ENCODE data around the gene D2HGDH. TPM values are rescaled to one million over a fixed set of nuclear protein-coding genes. Genes with fewer than 3 reads are reported as not detected.

The D2HGDH gene
- total and polyA plus RNA-seq, 2 experiments from 2014 or later, result 3.7 to 17.3 TPM

- H3K36me3 Mint-ChIP-seq (ENCODE audit: low read depth), result peaks cover 42% of the 10 kb centered on the region
- no peaks in the 10 kb centered on the region; the same call in 2 of the 3 replicates for H3K9me3 Mint-ChIP-seq
- Histone ChIP-seq H3K27ac (ENCODE audit: low read depth) (peak within 1 kb of the TSS; percentile 83), H4K20me1 (replicated peaks; ENCODE audit: insufficient read depth) (peaks cover 3% of the 10 kb centered on the region), H3K9me2 (ENCODE audit: insufficient read depth) (no peaks in the 10 kb centered on the region), H3K4me2 (peak within 1 kb of the TSS; percentile 92), H3K36me3 (ENCODE audit: insufficient read depth) (peaks cover 13% of the 10 kb centered on the region), H3K4me3 (peak within 1 kb of the TSS; percentile 92), H3F3A (replicated peaks; ENCODE audit: low read depth) (no peaks in the 10 kb centered on the region), H3K4me1 (ENCODE audit: insufficient read depth) (peaks cover 7% of the 10 kb centered on the region), H2AFZ (no peak within 1 kb of the TSS), H3K79me2 (replicated peaks; ENCODE audit: insufficient read depth) (peaks cover 28% of the 10 kb centered on the region), H3K27me3 (ENCODE audit: insufficient read depth) (no peaks in the 10 kb centered on the region)
- H3K4me1 Mint-ChIP-seq, result peaks cover 13% of the 10 kb centered on the region
- ATAC-seq (peak; percentile 78), DNase-seq (ENCODE audit: low spot score) (peak; percentile 97)
- peak; percentile 63 for TF ChIP-seq POLR2AphosphoS5 (IDR thresholded peaks at IDR 0.05; ENCODE audit: low read depth)
- TF ChIP-seq CREB1 (CRISPR knock-in tag; IDR thresholded peaks at IDR 0.05; ENCODE audit: low read depth), result peak; percentile 54
- no peak for TF ChIP-seq STAT1 (IDR thresholded peaks at IDR 0.05; ENCODE audit: unreplicated experiment)
- no peak for TF ChIP-seq EZH2phosphoT487 (IDR thresholded peaks at IDR 0.05; ENCODE audit: unreplicated experiment)
- no peak for TF ChIP-seq NANOG (IDR thresholded peaks at IDR 0.05; ENCODE audit: borderline replicate concordance)
- no peak for TF ChIP-seq JUNB (IDR thresholded peaks at IDR 0.05; ENCODE audit: unreplicated experiment)
- peak within 1 kb of the TSS; percentile 89 for H3K4me3 Mint-ChIP-seq
- H3K27me3 Mint-ChIP-seq (ENCODE audit: insufficient read depth, low read depth, poor library complexity), result peaks cover 17% of the 10 kb centered on the region
- H3K27ac Mint-ChIP-seq, result peak within 1 kb of the TSS; percentile 96
Observed at GRCh38 chr2:241701399-241702154, 32.9 kb upstream of the D2HGDH start, which contains the start of gene ING5. ING5 (plus strand) TSS chr2:241702039; CDS start chr2:241702066, 27 bp downstream.

DNA sequence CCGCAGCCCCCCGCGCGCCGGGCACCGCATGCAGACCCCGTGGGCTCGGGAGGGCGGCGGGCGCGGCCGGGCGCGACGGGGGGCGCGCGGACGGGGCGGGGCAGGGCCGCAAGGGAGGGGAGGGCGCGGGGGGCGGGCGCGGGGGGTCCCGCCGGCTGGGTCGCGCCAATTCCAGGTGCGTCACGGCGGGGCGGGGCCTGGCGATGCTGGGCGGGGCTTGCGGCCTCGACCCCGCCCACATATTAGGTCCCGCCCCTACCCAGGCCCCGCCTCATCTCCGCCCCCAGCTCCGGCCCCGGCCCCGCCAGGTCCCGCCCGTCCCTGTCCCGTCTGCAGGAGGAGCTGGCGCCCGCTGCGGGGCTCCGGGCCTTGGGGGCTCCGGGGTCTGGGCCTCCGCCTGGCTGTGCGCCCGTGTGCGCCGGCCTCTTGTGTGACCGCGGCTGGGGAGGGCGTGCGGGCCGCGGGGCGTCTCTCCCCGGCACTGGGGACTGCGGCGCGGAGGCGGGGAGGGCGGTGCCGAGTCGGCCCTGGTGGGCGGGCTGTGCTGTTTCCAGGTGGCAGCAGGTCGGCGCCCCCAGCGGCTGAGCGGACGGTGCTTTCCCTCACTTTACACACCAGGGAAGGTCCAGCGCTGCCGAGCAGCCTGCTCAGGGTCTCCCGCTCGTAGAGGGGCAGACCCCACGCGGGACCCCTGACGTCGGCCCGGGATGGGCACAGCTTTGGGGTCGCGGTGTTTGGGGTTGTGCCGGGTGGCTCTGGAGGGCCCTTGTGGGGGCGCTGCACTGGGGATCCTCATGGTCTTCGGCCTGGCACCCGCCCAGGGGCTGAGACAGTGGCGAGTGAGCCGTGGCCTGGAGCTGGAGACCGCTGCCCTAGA lies 32.0 kb upstream of the D2HGDH start:
- Mint-ChIP-seq H3K9me3 (no peaks in the 10 kb centered on the region; the same call in 2 of the 3 replicates), H3K27me3 (ENCODE audit: insufficient read depth, low read depth, poor library complexity) (peaks cover 19% of the 10 kb centered on the region), H3K36me3 (ENCODE audit: low read depth) (peaks cover 50% of the 10 kb centered on the region), H3K27ac (peak overlapping the region; percentile 80; the same call in 1 of the 2 replicates), H3K4me1 (peaks cover 13% of the 10 kb centered on the region), H3K4me3 (peak overlapping the region; percentile 89)
- Histone ChIP-seq H3K79me2 (replicated peaks; ENCODE audit: insufficient read depth) (peaks cover 28% of the 10 kb centered on the region), H3K4me1 (ENCODE audit: insufficient read depth) (peaks cover 7% of the 10 kb centered on the region), H3K4me2 (peak overlapping the region; percentile 90), H3F3A (replicated peaks; ENCODE audit: low read depth) (no peaks in the 10 kb centered on the region), H3K36me3 (ENCODE audit: insufficient read depth) (peaks cover 18% of the 10 kb centered on the region), H3K27me3 (ENCODE audit: insufficient read depth) (no peaks in the 10 kb centered on the region), H3K27ac (ENCODE audit: low read depth) (no peak overlapping the region), H4K20me1 (replicated peaks; ENCODE audit: insufficient read depth) (peaks cover 2% of the 10 kb centered on the region), H3K9me2 (ENCODE audit: insufficient read depth) (no peaks in the 10 kb centered on the region), H2AFZ (no peak overlapping the region), H3K4me3 (peak overlapping the region; percentile 92)
- DNase-seq (ENCODE audit: low spot score), result peak; percentile 92
- peak; percentile 79 for ATAC-seq
- TF ChIP-seq STAT1 (IDR thresholded peaks at IDR 0.05; ENCODE audit: unreplicated experiment) (no peak), POLR2AphosphoS5 (IDR thresholded peaks at IDR 0.05; ENCODE audit: low read depth) (peak; percentile 50), ZNF114 (CRISPR knock-in tag; IDR thresholded peaks at IDR 0.05) (no peak), CREB1 (CRISPR knock-in tag; IDR thresholded peaks at IDR 0.05; ENCODE audit: low read depth) (0 out of 2 replicates have a peak, but pooled peaks have one; percentile 3)
- TF ChIP-seq, protein P1, sequence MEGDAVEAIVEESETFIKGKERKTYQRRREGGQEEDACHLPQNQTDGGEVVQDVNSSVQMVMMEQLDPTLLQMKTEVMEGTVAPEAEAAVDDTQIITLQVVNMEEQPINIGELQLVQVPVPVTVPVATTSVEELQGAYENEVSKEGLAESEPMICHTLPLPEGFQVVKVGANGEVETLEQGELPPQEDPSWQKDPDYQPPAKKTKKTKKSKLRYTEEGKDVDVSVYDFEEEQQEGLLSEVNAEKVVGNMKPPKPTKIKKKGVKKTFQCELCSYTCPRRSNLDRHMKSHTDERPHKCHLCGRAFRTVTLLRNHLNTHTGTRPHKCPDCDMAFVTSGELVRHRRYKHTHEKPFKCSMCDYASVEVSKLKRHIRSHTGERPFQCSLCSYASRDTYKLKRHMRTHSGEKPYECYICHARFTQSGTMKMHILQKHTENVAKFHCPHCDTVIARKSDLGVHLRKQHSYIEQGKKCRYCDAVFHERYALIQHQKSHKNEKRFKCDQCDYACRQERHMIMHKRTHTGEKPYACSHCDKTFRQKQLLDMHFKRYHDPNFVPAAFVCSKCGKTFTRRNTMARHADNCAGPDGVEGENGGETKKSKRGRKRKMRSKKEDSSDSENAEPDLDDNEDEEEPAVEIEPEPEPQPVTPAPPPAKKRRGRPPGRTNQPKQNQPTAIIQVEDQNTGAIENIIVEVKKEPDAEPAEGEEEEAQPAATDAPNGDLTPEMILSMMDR (conservative IDR thresholded peaks at IDR 0.05; ENCODE audit: low read depth in 2 of 2), result peak; percentile 49 to 61
